CD4-positive, alpha-beta T cell treated with Interleukin-15 for 1 hour (primary cell): ENCODE data around the gene STRIP1.

Source experiments
- DNase-seq: peaks from one replicate; pipeline ENCODE4 v3.0.0-alpha.2; 2020

Gene STRIP1

DNA sequence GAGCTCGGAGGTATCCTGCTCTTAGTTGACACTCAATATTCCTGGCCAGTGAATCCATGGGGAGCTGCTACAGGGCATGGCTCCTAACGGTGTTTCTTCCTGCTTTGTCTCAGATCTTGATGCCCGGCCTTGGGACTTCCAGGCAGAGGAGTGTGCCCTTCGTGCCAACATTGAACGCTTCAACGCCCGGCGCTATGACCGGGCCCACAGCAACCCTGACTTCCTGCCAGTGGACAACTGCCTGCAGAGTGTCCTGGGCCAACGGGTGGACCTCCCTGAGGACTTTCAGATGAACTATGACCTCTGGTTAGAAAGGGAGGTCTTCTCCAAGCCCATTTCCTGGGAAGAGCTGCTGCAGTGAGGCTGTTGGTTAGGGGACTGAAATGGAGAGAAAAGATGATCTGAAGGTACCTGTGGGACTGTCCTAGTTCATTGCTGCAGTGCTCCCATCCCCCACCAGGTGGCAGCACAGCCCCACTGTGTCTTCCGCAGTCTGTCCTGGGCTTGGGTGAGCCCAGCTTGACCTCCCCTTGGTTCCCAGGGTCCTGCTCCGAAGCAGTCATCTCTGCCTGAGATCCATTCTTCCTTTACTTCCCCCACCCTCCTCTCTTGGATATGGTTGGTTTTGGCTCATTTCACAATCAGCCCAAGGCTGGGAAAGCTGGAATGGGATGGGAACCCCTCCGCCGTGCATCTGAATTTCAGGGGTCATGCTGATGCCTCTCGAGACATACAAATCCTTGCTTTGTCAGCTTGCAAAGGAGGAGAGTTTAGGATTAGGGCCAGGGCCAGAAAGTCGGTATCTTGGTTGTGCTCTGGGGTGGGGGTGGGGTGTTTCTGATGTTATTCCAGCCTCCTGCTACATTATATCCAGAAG is 19.4 kb downstream of the STRIP1 start:
- peak; percentile 45 for DNase-seq

DNA sequence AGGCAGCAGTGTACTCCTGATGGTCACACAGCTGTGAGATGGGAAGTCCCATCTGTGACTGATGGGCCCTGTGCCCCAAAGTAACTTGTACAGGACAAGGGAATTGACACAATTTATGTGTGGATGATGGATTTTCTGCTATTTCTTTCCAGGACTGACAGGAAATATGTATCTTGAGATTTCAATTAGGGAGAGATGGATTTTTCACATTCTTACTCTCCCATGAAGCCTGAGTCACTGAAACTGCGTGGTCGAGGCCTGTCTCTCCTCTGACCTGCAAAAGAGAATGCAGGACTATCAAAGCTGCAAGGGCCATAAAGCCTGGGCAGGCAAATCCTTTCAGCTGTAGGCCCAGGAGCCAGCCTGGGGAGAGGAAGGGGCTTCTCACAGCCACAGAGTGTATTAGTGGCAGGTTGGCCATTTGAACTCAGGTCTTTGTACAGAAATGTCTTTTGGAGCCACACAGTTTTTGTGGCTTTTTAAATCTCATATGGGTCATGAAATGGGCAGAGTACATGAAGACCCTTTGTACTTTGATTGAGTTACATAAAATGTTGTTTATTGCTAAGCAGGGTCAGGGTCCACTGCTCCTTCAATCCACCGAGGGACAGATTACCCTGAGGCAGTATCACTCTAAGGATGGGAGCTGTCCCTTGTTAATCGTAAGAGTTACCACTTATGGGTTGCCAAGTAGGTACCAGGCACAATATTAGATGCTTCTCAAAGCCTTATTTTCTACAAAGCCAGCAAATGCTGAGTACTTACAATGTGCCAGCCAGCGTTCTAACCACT is 21.3 kb downstream of the STRIP1 start:
- no peak for DNase-seq

DNA sequence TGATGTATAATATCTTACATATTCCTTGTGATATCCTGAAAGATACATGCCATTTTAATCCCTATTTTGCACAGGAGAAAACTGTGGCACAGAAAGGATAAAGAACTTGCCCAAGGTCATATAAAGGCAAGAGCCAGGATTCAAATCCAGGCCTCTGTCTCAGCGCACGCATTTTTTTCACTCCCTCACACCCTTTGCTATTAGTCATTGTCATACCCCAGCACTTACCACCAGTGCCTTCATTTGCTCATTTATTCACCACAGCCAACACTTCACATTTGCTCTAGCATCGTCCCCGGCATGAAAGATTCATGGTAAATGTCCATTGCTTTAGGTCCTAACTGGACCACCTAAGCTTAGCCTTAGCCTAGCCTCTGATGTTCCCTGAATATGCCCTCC is 21.9 kb downstream of the STRIP1 start:
- no peak for DNase-seq

DNA sequence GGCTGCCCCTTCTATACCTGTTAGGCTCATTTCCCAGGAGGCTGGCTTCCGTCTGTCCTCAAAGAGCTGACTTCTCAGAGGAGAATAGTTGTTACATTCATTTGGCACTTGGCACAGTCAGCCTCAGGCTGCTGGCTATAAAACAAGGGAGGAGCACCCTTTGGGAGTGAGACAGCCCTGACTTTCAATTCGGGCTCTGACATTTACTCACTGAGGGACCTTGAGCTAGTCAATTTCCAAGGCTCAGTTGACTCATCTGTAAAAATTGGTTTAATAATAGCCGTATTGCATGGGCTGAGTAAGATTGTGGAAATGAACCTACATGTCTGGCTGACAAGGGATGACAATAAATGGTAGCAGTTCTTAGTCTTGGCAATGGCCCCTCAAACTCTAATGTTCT is 22.4 kb downstream of the STRIP1 start:
- no peak for DNase-seq

DNA sequence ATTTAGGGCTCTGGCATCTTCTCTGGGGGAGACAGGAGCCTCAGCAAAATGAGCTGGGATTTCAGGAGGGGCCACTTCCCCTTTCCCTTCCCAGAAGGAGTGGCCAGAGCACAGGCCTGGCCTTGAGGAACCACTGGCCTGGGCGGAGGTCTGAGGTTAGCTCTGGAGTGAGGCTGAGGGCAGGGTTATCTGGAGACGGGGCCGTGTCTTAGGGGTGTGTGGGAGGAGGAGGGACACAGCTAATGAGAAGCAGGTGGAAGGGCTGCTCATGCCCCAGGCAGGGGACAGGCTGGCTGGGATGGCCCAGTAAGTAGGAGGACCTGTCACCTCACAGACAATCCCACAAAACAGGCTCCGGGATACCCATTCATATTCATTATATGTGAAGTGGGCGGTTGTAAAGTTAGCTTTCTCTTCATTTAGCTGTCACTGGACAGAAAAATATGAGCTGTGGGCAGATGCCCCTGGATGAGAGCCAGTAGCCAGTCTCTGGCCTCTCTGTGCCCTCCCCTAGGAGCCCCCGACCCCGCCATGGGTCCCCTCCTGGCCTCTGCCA is 23.6 kb downstream of the STRIP1 start:
- DNase-seq, result no peak

DNA sequence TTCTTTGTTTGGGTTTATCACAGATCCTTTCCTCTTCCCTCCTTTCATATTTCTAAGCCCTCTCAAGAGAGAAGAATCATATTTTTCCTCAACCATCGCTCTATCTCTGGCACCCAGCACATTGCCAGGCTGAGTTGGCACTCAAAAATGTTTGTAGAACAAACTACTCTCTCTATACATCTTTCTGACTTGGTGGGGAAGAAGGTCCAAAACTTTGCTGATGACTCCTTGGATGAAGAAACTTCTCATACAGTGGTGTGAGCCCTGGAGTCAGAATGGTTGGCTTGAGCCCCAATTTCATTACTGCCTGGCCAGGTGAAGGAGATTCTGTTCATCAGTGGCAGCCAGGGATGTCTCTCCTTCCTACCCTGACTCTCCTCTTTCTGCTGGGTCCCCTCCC is 24.2 kb downstream of the STRIP1 start:
- no peak for DNase-seq

DNA sequence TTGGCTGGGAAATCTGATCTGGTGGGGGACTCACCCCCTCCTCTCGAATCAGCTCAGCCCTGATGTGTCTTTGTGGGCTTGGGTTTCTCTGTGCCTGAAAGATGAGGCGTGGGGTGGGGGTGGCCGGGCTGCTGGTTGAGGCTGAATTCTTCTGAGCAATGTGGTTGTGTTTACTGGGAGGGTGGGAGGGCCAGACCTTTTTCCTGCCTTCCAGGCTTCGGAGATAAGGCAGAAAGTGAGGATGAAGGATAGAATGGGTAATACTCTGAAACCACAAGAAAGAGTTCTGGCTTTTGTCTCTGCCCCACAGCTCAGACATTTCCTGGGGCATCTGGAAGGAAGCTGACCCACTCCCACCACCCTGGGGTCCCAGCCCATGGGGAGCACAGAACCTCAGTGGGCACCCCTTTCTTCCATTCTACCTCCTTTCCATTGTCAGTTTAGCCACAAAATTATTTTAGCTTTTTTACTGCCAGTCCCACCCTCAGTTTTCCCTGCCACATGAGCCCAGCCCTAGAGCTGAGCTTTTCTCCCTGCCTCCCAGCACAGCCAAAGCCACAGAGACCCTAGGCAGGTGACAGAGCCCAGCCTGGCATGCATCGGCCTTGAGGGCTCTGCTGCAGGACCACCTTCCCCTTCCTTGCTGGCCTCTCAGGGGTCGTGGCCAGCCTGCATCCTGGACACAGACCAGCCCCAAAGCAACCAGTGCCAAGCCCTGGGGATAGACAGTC is 24.9 kb downstream of the STRIP1 start:
- DNase-seq, result no peak

DNA sequence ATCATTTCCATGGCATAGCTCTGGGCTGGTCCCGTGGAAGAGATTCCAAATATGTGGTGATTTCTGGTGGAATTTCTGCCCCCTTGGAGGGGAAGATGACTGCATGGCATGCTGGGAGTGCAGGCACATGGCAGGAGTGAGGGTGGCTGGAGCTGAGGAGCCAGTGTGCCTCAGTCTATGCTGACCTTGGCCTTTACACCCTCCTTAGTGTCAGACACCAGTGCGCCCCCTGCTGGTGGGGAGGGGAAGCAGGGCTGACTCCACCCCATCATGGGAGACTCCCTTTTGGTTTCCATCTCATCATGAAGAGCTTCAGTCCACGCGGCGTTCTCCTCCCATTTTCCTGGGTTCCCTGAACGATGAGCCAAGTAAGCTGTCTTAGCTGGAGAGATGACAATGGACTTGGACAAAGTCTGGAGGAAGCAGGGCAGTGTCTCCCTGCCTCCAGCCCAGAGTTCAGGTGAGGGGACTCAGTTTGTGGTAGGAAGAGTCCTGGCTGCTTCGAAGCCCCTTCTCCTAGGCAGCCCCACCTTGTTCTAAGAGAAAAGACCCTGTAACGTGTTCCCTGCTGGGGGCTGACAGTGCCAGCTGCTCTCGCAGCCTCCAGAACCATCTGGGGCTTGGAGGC is 25.7 kb downstream of the STRIP1 start:
- DNase-seq, result peak; percentile 56

DNA sequence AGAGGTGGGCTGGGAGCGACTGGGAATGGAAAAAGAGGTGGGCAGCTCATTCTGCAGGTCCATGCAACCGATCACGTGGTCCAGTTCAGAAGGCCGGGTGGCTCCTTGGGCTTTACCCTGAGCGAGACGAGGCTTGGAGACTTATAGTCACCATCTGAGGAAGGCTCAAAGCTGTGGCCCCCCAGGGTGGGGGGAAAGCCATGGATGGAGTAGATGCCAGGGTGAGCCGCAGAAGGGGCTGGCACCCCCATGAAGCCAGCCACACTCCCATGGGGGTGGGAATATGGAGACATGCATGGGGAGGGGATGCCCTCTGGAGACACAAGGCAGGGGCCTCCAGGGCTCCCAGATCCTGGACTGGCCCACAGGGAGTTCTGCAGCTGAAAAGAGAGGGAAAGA is 26.2 kb downstream of the STRIP1 start:
- DNase-seq, result no peak

DNA sequence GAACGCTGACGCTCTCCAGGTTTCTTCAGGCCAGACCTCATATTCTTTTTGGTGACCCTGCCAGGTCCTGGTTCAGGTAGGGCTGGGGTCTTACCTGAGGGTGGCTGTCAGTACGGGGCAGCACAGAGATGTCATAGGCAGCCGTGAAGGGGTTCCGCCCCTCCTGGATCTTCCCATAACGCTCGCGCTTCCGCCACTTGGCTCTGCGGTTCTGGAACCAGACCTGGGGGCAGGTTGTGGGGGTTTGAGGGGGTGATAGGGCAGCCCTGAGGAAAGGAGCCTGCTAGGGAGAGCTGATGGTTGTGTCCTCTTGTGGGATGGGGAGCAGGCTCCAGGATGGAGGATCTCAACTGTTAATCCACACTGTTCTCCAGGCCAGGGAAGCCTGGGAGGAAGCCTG is 26.9 kb downstream of the STRIP1 start:
- no peak for DNase-seq

DNA sequence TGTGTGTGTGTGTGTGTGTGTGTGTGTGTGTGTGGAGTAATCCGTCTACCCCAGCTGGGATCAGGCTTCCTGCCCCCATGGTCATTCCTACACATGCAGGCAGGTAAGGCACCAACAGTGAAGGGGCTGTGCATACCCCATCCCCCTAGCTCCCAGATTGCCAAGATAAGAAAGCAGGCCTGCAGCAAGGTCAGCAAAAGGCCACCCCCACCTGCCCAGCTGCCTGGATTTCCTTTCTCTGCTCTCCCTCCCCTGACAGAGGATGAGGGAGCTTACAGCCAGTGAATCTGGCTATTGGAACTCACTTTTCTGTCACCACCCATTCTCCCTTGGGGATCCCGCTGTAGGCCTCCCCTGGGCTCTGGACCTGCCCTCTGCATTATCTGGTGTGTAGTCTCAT is 28.2 kb downstream of the STRIP1 start:
- DNase-seq, result no peak

DNA sequence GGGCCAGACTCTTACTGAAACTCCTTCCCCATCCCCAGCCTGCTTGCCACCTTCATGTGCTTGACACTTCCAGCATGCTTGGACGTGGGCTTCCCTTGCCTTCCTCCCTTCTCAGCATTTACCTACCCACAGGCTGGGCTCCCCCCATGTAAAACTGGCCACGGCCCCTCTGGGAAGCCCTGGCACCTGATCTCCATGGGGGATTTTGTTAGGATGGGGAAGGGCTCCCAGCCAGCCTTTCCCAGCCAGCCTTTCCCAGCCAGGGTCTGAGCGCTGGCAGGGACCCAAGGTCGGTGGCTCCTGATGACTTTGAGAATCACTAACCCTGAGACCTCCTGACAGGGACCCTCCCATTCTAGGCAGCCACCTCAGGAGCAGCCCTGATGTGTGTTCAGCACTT is 29.4 kb downstream of the STRIP1 start:
- DNase-seq, result no peak

DNA sequence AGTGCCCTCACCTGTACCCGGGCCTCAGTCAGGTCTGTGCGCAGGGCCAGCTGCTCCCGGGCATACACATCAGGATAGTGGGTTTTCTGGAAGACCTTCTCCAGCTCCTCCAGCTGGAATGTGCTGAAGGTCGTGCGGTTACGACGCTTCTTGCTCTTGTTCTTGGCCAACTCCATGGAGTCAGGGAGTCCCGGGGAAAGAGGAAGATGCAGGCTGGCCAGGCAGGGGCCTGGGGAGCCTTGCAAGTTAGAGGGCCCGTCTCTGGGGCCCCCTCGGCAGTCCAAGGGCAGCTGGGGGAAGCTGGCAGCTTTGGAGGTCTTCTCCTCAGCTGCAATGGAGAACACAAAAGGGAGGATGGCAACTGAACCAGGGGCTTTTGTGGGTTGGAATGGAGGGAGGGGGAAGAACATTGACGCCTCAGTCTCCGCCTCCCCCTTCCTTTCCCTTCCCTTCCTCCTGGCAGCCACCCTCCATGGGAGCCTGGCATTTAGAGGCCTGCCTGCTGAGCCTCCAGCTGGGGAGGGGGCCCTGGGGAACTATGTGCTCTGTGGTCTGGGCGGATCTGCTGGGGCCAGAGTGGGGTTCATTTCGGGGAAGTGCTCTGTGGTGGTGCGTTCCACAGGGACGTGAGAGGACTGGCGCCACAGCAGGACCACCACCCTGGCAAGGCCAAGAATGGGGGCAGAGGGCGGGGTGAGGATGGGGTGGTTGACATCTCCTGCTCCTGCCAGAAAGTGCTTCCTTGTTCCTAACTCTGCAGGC is 30.3 kb downstream of the STRIP1 start:
- no peak for DNase-seq

DNA sequence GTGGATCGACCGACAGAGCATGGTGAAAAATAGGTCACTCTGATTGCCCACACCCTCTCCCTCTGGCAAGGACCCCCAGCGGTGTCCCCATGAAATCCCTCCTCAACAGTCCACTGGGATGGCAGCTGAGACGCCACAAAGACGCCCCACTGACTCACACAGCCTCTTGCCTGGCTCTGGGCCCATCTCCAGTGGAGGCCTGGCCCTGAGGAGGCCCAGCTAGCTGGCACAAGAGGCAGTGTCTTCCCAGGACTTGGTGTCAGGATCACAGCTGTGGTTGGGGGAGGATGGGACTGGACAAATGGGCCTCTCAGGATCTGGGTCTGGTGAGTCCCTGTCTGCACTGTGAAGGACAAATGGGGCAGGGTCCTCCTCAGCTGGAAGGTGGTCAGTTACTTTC is 31.4 kb downstream of the STRIP1 start:
- no peak for DNase-seq

DNA sequence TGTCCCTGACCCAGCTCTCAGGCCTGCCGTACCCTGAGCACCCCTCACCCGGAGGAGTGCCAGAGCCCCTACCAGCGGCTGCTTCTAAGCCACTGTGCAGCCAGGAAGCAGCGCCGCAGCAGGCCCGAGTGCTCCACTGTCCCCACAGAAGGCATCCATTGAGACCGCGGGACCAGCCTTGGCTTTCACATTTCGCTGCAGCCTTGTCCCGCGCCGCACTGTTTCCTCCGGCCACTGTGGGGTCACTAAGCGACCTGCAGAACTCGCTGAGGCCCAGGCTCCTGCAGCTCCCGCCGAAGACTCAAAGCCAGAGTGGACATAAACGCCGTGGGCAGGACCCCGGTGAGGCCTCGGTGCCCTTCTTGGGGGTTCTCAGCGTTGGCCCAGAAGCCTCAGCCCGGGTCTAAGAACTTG is 33.1 kb downstream of the STRIP1 start:
- DNase-seq, result no peak

DNA sequence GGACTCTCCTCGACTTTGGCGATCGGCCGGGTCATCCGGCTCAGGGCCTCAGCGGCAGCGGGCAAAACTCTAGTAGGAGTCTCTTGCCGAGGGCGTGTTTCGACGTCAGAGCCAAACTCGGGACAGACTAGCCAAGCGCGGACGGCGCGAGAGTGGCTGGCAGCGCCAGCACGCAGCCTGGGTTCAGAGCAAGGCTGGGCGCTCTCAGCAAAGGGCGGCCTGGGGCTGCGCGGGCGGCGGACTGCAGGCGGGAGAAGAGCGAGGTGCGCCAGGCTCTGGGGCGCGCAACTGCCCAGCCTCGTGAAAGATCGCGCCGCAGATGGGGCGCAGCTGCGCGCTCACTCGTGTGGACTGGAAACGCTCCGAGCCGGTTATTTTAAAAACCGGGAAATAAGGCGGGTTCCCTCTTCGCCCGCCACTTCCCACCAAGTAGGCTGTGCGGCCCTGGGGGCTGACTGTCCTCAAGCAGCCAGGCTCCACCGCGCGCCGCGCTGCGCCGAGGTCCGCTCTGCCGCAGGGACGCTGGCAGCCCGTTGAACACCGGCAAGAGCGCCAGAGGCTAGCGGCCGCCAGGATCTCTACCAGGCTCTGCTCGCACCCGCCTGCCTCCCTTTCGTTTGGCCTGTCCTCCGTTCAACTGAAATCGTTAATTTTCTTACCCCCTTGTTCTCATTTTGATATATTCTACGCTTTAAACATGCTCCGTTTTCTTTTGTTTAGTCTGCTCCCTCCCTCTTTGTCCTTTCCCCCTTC is 33.6 kb downstream of the STRIP1 start:
- DNase-seq, result no peak

DNA sequence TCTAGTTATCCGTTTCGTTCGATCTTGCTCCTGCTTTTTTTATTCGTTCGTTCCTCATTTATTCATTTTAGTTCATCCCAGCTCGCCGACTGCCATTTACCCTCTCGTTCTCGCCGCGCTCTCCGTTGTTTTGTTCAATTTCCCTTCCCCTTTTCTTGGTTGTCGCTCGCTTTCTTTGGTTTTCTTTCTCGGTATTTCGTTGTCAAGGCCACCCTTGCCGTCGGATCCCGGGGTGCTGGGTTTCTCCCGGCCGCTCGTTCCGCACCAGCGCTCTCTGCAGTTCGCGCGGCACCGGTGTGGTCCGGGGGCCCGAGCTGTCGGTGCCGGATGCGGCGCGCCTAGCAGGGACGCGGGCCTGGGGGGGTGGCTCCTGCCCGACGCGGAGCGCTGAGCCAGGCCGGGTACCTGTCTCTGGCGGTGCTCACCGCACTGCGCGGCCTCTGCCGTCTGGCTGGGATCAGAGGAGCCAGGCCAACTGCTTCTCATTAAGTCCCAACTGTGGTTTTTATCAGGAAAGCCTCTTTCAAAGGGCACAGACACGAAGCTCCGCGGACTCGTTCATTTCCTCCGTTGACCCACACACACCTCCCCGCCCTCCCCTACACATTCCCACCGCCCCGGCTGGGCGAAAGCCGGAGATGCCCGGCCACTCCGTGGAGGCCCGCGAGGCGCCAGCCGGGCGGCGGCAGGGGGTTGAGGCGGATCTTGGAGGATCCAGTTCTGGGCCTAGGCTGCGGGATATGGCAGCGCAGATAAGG is 34.4 kb downstream of the STRIP1 start:
- DNase-seq, result peak; percentile 27

DNA sequence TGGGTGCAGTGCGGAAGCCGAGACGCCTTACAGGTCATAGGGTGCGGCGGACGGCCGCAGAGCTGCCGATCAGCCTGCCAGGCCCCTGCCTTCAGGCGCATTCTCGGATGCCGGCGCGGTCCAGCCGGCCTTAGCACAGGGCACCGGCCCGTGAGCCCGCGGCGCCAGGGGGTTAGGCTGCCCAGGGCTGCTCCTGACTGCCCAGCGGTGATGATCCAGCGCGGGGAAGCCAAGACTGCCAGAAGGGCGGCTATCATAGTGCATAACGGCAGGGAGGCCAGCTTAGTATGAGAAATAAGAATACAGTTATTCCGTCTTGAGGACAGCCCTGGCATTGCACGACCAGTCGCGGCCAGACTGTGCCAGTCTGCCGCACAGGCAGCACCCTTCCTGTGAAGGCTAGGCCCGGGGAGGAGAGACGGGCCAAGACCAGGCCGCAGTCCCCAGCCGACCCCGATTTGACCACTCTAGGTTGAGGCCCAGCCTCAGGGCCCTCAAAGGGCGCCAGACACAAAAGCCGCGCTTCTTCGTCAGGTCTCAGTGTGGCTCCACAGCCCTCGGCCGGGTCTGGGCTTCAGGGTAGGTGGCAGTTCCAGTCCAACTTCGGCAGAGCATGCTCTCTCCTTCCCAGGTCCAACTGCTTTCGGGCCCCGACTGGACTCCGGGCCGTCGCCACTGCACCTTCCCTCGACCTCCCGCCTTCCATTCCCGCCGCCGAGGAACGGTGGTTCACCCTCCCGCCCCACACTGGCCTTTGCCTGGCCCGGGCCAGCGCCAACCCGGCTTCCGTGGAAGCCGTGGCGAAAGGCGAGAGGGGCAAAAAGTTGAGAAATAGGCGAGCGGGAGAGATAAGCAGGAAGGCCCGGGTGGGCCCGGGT is 35.2 kb downstream of the STRIP1 start:
- DNase-seq, result no peak

DNA sequence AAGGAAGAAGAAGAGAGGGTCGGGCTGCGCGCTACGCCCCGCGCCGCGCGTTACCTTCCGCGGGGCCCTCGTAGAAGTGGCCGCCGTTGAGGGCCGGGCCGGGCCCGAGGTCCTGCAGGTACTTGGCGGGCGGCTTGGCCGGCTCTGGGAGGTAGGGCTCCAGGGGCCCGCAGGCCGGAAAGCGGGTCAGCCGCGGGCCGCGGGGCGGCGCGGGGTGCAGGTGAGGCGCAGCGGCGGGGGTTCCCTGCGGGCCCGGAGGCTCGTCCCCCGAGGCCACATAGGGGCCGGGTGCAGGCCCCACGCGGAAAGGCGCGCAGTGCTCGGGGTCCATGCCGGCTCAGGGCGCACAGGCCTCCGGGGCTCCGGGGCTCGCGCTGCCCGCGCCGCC is 35.9 kb downstream of the STRIP1 start:
- DNase-seq, result no peak
